HG03342 (cell line): ENCODE results near the gene U2AF2.
A peak's percentile ranks its signal among the peaks of the same experiment; 100 is the strongest.

ENCODE experiments used
- ATAC-seq: cut with Tn5 transposase; IDR thresholded peaks from one replicate; pipeline ENCODE4 v1.9.1; 2021; ENCODE audit warnings: mild to moderate bottlenecking, moderate library complexity; ENCODE audit not compliant: unreplicated experiment

Gene U2AF2

GRCh38 chr19:55654323-55654867, 440 bp upstream of the U2AF2 start:
- peak; percentile 54 for ATAC-seq

DNA sequence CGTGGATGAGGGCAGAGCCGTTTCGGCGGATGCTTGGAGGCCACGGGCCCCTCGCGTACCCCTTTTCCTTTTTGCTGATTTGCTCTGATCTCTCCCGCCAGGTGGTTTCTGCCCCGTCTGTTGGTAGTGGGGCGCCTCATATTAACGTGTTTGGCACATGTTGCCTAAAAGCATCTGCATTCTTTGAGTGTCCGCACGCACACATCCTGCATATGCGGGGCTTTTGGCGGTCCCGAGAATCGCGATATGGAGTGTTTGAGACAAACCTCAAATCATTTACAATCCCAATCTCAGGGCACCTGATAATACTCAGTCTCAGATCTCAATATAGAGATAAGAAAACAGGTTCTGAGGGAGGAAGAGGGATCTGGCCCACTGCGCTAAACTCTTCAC, 809 bp downstream of the U2AF2 start:
- no peak for ATAC-seq

- ATAC-seq, result no peak
These were observed 1.7 kb downstream of the U2AF2 start for GRCh38 chr19:55656552-55656951.

DNA sequence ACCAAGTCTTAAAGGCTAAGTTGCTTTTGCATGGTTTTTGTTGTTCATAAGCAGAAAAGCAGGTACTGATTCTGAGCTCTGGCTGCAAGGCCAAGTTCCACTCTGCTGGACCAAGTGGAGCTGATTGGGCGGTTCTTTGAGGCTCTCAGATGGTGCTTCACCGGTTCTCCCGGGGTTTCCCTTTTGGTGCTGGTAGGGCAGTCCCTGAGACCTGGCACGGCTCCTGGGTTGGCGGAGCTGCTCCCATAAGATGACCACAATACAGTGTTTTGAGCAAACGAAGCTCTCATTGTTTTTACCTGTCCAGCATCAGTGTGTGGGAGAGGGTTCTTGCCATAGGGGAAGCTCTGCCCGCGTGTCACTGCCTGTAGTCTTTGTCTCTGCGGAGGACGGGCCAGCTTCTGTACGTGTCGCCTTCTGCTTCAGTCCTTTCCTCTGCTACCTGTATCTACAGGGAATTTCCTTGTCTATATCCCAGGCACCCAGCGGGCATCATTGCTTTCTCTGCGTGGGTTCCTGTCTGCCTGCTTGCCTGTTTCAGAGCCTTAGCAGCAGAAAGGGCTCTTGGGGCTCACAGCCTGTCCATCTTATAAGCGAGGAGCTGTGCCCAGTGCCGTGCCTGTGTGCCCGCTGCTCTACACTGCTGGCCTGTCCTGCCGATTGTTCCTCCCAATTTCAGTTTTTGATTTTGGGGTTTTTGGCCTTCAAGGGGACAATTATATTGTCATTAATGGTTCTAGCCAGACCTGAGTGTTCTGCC, 2.3 kb downstream of the U2AF2 start:
- no peak for ATAC-seq

- ATAC-seq, result no peak
These were observed 4.1 kb downstream of the U2AF2 start for GRCh38 chr19:55658846-55659459.

- no peak for ATAC-seq
These were observed 5.0 kb downstream of the U2AF2 start for GRCh38 chr19:55659822-55660221.

DNA sequence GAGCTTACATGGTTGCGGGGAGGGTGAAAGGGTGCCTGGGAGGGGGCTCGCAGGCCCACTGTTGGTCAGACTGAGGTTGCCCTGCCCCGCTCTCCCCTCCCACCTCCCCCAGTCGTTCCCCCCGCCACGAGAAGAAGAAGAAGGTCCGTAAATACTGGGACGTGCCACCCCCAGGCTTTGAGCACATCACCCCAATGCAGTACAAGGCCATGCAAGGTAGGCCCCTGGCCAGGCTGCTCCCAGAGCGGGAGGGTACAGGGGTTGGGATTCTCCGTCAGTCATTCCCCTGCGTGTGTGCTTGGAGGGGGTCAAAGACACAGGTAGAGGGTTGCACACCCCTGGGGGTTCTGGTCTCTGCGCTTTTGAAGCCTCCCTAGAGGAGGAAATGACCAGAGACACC, 5.6 kb downstream of the U2AF2 start:
- ATAC-seq, result no peak

- ATAC-seq, result no peak
These were observed 6.2 kb downstream of the U2AF2 start for GRCh38 chr19:55660991-55661390.

- ATAC-seq, result no peak
These were observed 7.0 kb downstream of the U2AF2 start for GRCh38 chr19:55661826-55662225.

DNA sequence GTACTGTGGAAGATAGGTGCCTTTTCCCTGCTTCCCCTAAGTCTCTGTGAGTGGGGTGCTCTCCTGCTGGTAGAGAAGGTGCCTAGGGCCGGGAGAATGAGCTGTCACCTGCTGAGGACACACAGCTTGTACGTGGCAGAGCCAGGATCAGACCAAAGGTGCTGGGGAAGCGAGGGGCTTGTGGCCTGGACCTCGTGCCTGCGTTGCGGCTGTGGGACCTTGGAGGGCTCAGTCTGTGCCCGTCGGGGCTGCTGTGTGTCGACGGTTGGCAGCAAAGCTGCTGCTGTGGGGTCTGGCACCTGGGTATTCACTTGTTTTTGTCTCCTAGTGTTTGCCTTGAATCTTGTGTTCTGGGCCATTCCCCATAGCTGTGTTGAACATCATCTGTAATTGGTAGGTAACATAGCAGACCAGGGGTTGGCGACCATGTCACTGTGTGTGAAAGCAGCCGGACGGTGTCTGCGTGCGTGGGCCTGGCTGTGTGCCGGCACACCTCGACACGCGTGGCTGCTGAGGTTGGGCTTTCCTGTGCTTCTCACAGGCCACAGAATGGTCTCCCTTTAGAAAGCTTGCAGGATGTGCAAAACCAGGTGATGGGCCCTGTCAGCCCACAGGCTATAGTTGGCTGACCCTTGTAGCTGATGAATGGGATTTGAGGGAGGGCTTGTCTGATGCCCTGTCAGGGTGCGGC, 9.2 kb downstream of the U2AF2 start:
- no peak for ATAC-seq

GRCh38 chr19:55666343-55667005, 11.6 kb downstream of the U2AF2 start:
- no peak for ATAC-seq

GRCh38 chr19:55667006-55667381, 12.2 kb downstream of the U2AF2 start:
- no peak for ATAC-seq

DNA sequence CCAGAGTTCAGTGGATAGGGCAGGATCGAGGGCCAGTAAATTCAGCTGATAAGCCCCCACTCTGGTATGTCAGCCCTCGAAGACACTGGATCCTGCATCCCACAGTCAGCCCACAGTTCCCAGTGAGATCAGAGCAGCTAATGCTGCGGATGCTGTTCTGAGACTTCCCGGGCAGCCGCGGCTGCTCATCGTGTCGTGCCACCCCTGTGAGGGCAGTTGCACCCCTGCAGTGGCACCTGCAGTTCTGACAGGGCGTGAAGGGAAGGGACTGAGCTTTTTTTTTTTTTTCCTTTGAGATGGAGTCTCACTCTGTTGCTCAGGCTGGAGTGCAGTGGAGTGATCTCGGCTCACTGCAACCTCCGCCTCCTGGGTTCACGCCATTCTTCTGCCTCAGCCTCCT, 12.7 kb downstream of the U2AF2 start:
- no peak for ATAC-seq

GRCh38 chr19:55667958-55668357, 13.1 kb downstream of the U2AF2 start:
- no peak for ATAC-seq

DNA sequence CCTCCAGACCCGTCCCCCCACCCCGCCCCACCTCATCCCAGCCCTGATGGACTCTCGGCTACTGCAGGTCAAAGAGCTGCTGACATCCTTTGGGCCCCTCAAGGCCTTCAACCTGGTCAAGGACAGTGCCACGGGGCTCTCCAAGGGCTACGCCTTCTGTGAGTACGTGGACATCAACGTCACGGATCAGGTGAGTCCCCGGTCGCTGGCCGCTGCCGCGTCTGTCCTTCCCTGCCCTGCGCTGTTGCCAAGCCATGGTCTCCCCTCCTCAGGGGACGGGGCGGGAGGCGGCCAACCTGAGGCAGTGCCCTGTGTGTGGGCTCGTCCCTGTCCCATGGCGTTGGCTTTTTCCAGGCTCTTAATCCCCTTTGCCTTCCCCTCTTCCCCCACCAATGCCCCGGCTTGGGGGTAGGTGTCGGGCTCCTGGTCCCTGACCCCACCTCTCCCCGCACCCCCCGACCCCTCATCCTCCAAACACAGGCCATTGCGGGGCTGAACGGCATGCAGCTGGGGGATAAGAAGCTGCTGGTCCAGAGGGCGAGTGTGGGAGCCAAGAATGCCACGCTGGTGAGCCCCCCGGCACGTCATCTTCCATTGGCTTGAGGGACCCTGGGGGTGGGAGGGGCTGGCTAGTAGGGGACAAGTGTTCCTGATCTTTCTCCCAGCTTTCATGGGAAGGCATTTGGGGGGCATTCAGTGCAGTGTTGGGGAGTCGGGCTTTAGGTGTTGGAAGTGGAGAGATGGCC, 13.9 kb downstream of the U2AF2 start:
- ATAC-seq, result no peak

GRCh38 chr19:55669418-55670279, 14.8 kb downstream of the U2AF2 start:
- no peak for ATAC-seq

DNA sequence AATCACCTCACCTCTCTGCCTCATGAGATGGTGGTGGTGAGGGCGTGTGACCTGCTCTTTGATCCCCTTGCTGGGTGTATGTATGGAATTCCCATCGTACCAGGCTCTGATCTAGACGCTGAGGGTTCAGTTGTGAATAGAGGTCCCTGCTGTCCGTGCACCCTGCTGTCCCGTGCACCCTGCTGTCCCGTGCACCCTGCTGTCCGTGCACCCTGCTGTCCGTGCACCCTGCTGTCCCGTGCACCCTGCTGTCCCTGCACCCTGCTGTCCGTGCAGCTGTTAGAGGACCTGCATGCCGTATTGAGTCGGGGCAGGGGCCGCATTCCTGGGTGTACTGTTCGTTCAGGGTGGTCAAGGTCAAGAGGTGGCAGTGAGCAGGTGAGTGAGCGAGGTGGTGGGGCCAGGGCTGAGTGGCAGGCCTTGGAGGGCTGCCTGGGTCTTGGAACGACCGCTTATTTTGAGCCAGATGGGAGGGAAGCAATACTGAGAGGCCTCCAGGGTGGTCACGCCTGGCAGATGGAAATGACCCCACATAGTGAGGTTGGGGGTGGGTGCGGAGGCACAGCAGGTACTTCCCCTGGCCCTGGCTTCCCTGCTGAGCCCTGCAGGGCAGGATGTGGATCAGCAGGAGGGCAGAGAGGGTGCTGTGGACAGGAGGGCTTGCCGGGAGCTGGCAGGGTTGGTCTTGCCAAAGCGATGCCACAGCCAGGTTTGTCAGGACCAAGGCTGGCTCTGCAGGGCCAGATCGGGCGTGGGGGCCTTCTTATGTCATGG, 15.6 kb downstream of the U2AF2 start:
- no peak for ATAC-seq

DNA sequence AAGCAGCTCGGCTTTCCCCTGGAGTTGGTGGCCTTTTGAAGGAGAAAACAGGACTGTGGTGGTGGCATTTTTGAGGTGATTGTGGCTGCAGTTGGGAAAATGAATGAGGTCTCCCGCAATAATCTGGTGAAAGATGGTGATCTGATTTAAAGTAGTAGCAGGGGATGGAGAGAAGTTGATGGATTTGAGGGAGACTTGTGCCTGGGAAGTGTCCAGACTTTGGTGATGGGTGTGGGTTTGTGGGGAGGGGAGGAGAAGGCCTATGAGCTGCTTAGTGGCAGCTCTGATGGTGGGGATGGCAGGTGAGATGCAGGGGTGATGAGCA, 16.2 kb downstream of the U2AF2 start:
- ATAC-seq, result no peak

GRCh38 chr19:55672418-55672817, 17.6 kb downstream of the U2AF2 start:
- no peak for ATAC-seq
